IMR-90 (cell line): Measurements from ENCODE around the gene RRP36. TPM values are rescaled to one million over a fixed set of nuclear protein-coding genes. Genes with fewer than 3 reads are reported as not detected.

Source experiments
- ATAC-seq: fragments of 200-7000 bp; cut with Tn5 transposase; 2 replicates; pipeline ENCODE4 v1.9.1; 2020; ENCODE audit warnings: low read depth, mild to moderate bottlenecking, moderate library complexity
- BruUV-seq: library from RNA; stranded (reverse); fragments of 400-500 nt; replicated peaks from 2 replicates; lab custom pipeline; 2021; lab: Mats Ljungman, UMichigan
- CTCF ChIA-PET: fragments of 300-600 bp; formaldehyde crosslinking; extraction: SDS; loops from one replicate; lab custom pipeline; 2021; ENCODE audit warnings: antibody characterized with exemption; lab: Yijun Ruan, JAX
- POLR2A ChIA-PET: fragments of 300-600 bp; sonication (Branson Sonifier 250); formaldehyde crosslinking; loops from one replicate; lab custom pipeline; 2022; ENCODE audit warnings: antibody characterized with exemption; ENCODE audit not compliant: unreplicated experiment; lab: Charles Lee
- DNase-seq: peaks from one replicate; pipeline ENCODE4 v3.0.0; 2013
- H2AFZ ChIP-seq: replicated peaks from 2 replicates; pipeline ENCODE3; 2013; ENCODE audit warnings: low read length, mild to moderate bottlenecking; ENCODE audit not compliant: poor library complexity
- H2AK5ac ChIP-seq: 2 replicates; pipeline ENCODE4 v1.6.1; 2013; ENCODE audit warnings: low read depth, low read length, inconsistent platforms
- H2AK9ac ChIP-seq: replicated peaks from 2 replicates; pipeline ENCODE3; 2013; ENCODE audit warnings: mild to moderate bottlenecking, low read depth, low read length, moderate library complexity; ENCODE audit not compliant: poor library complexity
- H2BK120ac ChIP-seq: 2 replicates; pipeline ENCODE4 v1.6.1; 2013; ENCODE audit warnings: low read depth, low read length, inconsistent platforms
- H2BK15ac ChIP-seq: 3 replicates; pipeline ENCODE4 v1.6.1; 2013; ENCODE audit warnings: low read depth, low read length, inconsistent platforms
- H2BK20ac ChIP-seq: 2 replicates; pipeline ENCODE4 v1.6.1; 2013; ENCODE audit warnings: low read depth, mild to moderate bottlenecking, inconsistent platforms, low read length, moderate library complexity
- H2BK5ac ChIP-seq: 2 replicates; pipeline ENCODE4 v1.6.1; 2013; ENCODE audit warnings: mild to moderate bottlenecking, low read depth, low read length, inconsistent platforms; ENCODE audit not compliant: poor library complexity, severe bottlenecking
- H3K14ac ChIP-seq: replicated peaks from 2 replicates; pipeline ENCODE4 v1.6.1; 2013; ENCODE audit warnings: low read depth, low read length, inconsistent platforms
- H3K18ac ChIP-seq: 2 replicates; pipeline ENCODE4 v1.6.1; 2013; ENCODE audit warnings: low read depth, low read length, control low read depth
- H3K23ac ChIP-seq: 2 replicates; pipeline ENCODE4 v1.6.1; 2013; ENCODE audit warnings: low read depth, low read length, inconsistent platforms
- H3K27ac ChIP-seq: 2 replicates; pipeline ENCODE4 v1.5.1; 2013; ENCODE audit warnings: mild to moderate bottlenecking, control low read depth, low read length; ENCODE audit not compliant: insufficient read depth
- H3K27me3 ChIP-seq: 2 replicates; pipeline ENCODE4 v1.6.1; 2013; ENCODE audit warnings: low read length; ENCODE audit not compliant: control insufficient read depth, insufficient read depth
- H3K36me3 ChIP-seq: 2 replicates; pipeline ENCODE4 v1.6.1; 2013; ENCODE audit warnings: low read length, mixed read lengths; ENCODE audit not compliant: control insufficient read depth, insufficient read depth
- H3K4ac ChIP-seq: 2 replicates; pipeline ENCODE4 v1.6.1; 2013; ENCODE audit warnings: low read depth, low read length, inconsistent platforms
- H3K4me1 ChIP-seq: 2 replicates; pipeline ENCODE4 v1.6.1; 2013; ENCODE audit warnings: low read length, mixed read lengths; ENCODE audit not compliant: control insufficient read depth, insufficient read depth
- H3K4me2 ChIP-seq: 2 replicates; pipeline ENCODE4 v1.6.1; 2013; ENCODE audit warnings: low read depth, mild to moderate bottlenecking, control low read depth, low read length, moderate library complexity
- H3K4me3 ChIP-seq: 2 replicates; pipeline ENCODE4 v1.5.1; 2013; ENCODE audit warnings: low read depth, mild to moderate bottlenecking, control low read depth, low read length, moderate library complexity; ENCODE audit not compliant: insufficient read depth
- H3K56ac ChIP-seq: 2 replicates; pipeline ENCODE4 v1.6.1; 2013; ENCODE audit warnings: low read length, inconsistent platforms; ENCODE audit not compliant: insufficient read depth; ENCODE audit errors: extremely low read depth
- H3K79me1 ChIP-seq, 2 experiments: 2 replicates each; pipeline ENCODE4 v1.6.1; 2013; ENCODE audit warnings: low read length in 2 of 2, inconsistent platforms in 1 of 2, low read depth in 1 of 2
- H3K9ac ChIP-seq: 2 replicates; pipeline ENCODE4 v1.6.1; 2013; ENCODE audit warnings: low read depth, low read length, control low read depth
- H3K9me1 ChIP-seq: 2 replicates; pipeline ENCODE4 v1.6.1; 2013; ENCODE audit warnings: low read length, inconsistent platforms; ENCODE audit not compliant: insufficient read depth
- H3K9me3 ChIP-seq: 2 replicates; pipeline ENCODE4 v1.6.1; 2013; ENCODE audit warnings: low read length; ENCODE audit not compliant: control insufficient read depth, insufficient read depth
- H4K20me1 ChIP-seq: 2 replicates; pipeline ENCODE4 v1.6.1; 2013; ENCODE audit warnings: low read length, inconsistent platforms; ENCODE audit not compliant: insufficient read depth
- H4K5ac ChIP-seq: 2 replicates; pipeline ENCODE4 v1.6.1; 2013; ENCODE audit warnings: mild to moderate bottlenecking, low read depth, low read length, control low read depth
- H4K8ac ChIP-seq, 2 experiments: 2 replicates each; pipeline ENCODE4 v1.6.1; 2013; ENCODE audit warnings: low read depth in 2 of 2, low read length in 2 of 2, control low read depth in 1 of 2, inconsistent platforms in 1 of 2
- H4K91ac ChIP-seq: 2 replicates; pipeline ENCODE4 v1.6.1; 2013; ENCODE audit warnings: low read depth, low read length, inconsistent platforms; ENCODE audit not compliant: insufficient read depth
- BHLHE40 ChIP-seq: fragments of 150-350 bp; IDR thresholded peaks from 2 replicates; pipeline ENCODE4 v1.6.1; 2016; ENCODE audit warnings: mild to moderate bottlenecking, low read depth, low read length
- CEBPB ChIP-seq: IDR thresholded peaks from 2 replicates; pipeline ENCODE4 v1.6.1; 2012; ENCODE audit warnings: low read depth, low read length, improper control_type of control experiment
- CHD1 ChIP-seq: IDR thresholded peaks from 2 replicates; pipeline ENCODE4 v1.6.1; 2012; ENCODE audit warnings: low read depth, low read length, improper control_type of control experiment
- CTCF ChIP-seq: conservative IDR thresholded peaks from 2 replicates; pipeline ENCODE4 v1.5.1; 2012; ENCODE audit warnings: mild to moderate bottlenecking, low read depth, low read length, improper control_type of control experiment
- ELK1 ChIP-seq: fragments of 150-350 bp; IDR thresholded peaks from 2 replicates; pipeline ENCODE4 v1.6.1; 2016; ENCODE audit warnings: low read depth, mild to moderate bottlenecking, low read length, moderate library complexity, borderline replicate concordance
- FOS ChIP-seq: fragments of 150-350 bp; IDR thresholded peaks from 2 replicates; pipeline ENCODE4 v1.6.1; 2016; ENCODE audit warnings: low read depth, low read length
- MAFK ChIP-seq: IDR thresholded peaks from 2 replicates; pipeline ENCODE4 v1.6.1; 2012; ENCODE audit warnings: low read depth, low read length, improper control_type of control experiment
- MAZ ChIP-seq: IDR thresholded peaks from 2 replicates; pipeline ENCODE4 v1.6.1; 2012; ENCODE audit warnings: low read depth, mild to moderate bottlenecking, low read length, improper control_type of control experiment, moderate library complexity, borderline replicate concordance
- MXI1 ChIP-seq: IDR thresholded peaks from 2 replicates; pipeline ENCODE4 v1.6.1; 2012; ENCODE audit warnings: low read depth, mild to moderate bottlenecking, low read length, moderate library complexity, borderline replicate concordance
- NFE2L2 ChIP-seq: fragments of 150-350 bp; IDR thresholded peaks from 2 replicates; pipeline ENCODE4 v1.6.1; 2016; ENCODE audit warnings: low read depth, mild to moderate bottlenecking, low read length
- POLR2A ChIP-seq: IDR thresholded peaks from 2 replicates; pipeline ENCODE4 v1.6.1; 2012; ENCODE audit warnings: mild to moderate bottlenecking, low read depth, low read length
- RCOR1 ChIP-seq: IDR thresholded peaks from 2 replicates; pipeline ENCODE4 v1.6.1; 2012; ENCODE audit warnings: mild to moderate bottlenecking, low read length, improper control_type of control experiment; ENCODE audit not compliant: insufficient replicate concordance
- SMC3 ChIP-seq: fragments of 150-350 bp; IDR thresholded peaks from 2 replicates; pipeline ENCODE4 v1.6.1; 2016; ENCODE audit warnings: low read depth, mild to moderate bottlenecking, antibody characterized with exemption, low read length, moderate library complexity
- whole genome bisulfite sequencing, 2 experiments: methylation state at CpG; one replicate each; pipeline versions ENCODE4 v1.1.5 to v1.1.7; 2013; ENCODE audit warnings: missing lambda C conversion rate in 2 of 2; ENCODE audit not compliant: insufficient read length in 1 of 2; ENCODE audit errors: extremely low coverage in 2 of 2; 5-methylcytosine and 5-hydroxymethylcytosine counted together
- dilution Hi-C: fragments of 300-500 bp; cut with HindIII; formaldehyde crosslinking; loops from one replicate; pipeline ENCODE4 v1.14.3; 2018; ENCODE audit warnings: low sequenced_read_pairs; ENCODE audit not compliant: unreplicated experiment
- in situ Hi-C: fragments of 300-500 bp; cut with MboI; formaldehyde crosslinking; loops from 3 replicates; pipeline ENCODE4 v1.14.3; 2019; ENCODE audit warnings: low sequenced_read_pairs, inconsistent platforms, mixed read lengths
- intact Hi-C: fragments of 100-400 bp; cut with micrococcal nuclease; formaldehyde crosslinking; loops from 2 replicates; pipeline ENCODE4 v1.10.0; 2022
- polyA plus RNA-seq, 3 experiments: library from polyadenylated mRNA; depleted of rRNA; stranded (reverse); fragments of >200 nt; gene quantifications; 2 replicates each; pipeline ENCODE4 v1.2.3, GENCODE V29; 2012; ENCODE audit warnings: low replicate concordance in 1 of 3
- total RNA-seq: library from RNA; depleted of rRNA; stranded (reverse); fragments of >200 nt; gene quantifications from 2 replicates; pipeline ENCODE4 v1.2.3, GENCODE V29; 2012

Gene RRP36
- total and polyA plus RNA-seq, 2 of the 4 experiments (the other 2 are of a cell fraction), result 54.3 to 106 TPM

- peak; percentile 72; the same call in 1 of the 2 replicates for TF ChIP-seq MXI1
- TF ChIP-seq RCOR1, result no peak
- TF ChIP-seq CEBPB, result peak; percentile 16; the same call in 1 of the 2 replicates
Observed at GRCh38 chr6:43021270-43022047, at the start of gene RRP36 (continued).

- H3K18ac ChIP-seq, result no peak overlapping the region
- H3K36me3 ChIP-seq, result peaks cover 25% of the 10 kb centered on the region
- in situ Hi-C loops, result no loop called here
- H2BK20ac ChIP-seq, result peak overlapping the region; percentile 52; the same call in 1 of the 2 replicates
- no peak overlapping the region for H4K8ac ChIP-seq
- no peaks in the 10 kb centered on the region for H3K27me3 ChIP-seq
- H4K20me1 ChIP-seq, result peaks cover 9% of the 10 kb centered on the region; the same call in 1 of the 2 replicates
- CTCF ChIA-PET, result interaction anchor here (1.0 kb wide), 1 partner anchor 39 kb away, joined by 3 read pairs; no protein-coding TSS in a partner anchor
- H2BK5ac ChIP-seq, result no peak overlapping the region
- peak; percentile 7; the same call in 1 of the 2 replicates for ATAC-seq
- H3K27ac ChIP-seq, result no peak overlapping the region
- no peak overlapping the region for H3K4ac ChIP-seq
- peaks cover 12 to 44% of the 10 kb centered on the region in 2 experiments for H3K79me1 ChIP-seq
- no peak overlapping the region for H2AFZ ChIP-seq
- intact Hi-C loops, result no loop called here
- no peak overlapping the region for H3K23ac ChIP-seq
- H4K91ac ChIP-seq, result 0 out of 2 replicates have a peak overlapping the region, but pooled peaks have one; percentile 6
- no peak overlapping the region for H3K4me3 ChIP-seq
- no peak for DNase-seq
- H2AK9ac ChIP-seq, result peak overlapping the region; percentile 20
- H3K14ac ChIP-seq, result no peak overlapping the region
- H3K9ac ChIP-seq, result no peak overlapping the region
- 95% methylated on average over 3 of the region's 3 CpGs; no CpG with 5 or more reads in 1 of the 2 experiments for WGBS, 2 experiments
- H3K9me3 ChIP-seq, result no peaks in the 10 kb centered on the region
- H3K9me1 ChIP-seq, result peaks cover 29% of the 10 kb centered on the region
- POLR2A ChIA-PET, result no interaction called here
- no TSS peak for BruUV-seq
- H4K5ac ChIP-seq, result no peak overlapping the region
- peak overlapping the region; percentile 15; the same call in 1 of the 2 replicates for H2AK5ac ChIP-seq
- H2BK120ac ChIP-seq, result no peak overlapping the region
- H3K4me2 ChIP-seq, result no peak overlapping the region
- no peak overlapping the region for H3K56ac ChIP-seq
- 0 out of 3 replicates have a peak overlapping the region, but pooled peaks have one; percentile 21 for H2BK15ac ChIP-seq
- H3K4me1 ChIP-seq, result peaks cover 10% of the 10 kb centered on the region
- dilution Hi-C loops, result no loop called here
- no peak for TF ChIP-seq NFE2L2
- TF ChIP-seq MXI1, result no peak
- no peak for TF ChIP-seq CTCF
- no peak for TF ChIP-seq CHD1
- no peak for TF ChIP-seq POLR2A
- no peak for TF ChIP-seq MAZ
- no peak for TF ChIP-seq FOS
- no peak for TF ChIP-seq ELK1
- TF ChIP-seq BHLHE40, result no peak
- no peak for TF ChIP-seq MAFK
- TF ChIP-seq SMC3, result no peak
Observed at GRCh38 chr6:42971746-42972327, 49.6 kb upstream of the RRP36 start.
